ENCODE results near the gene LAMC1. TPM values are rescaled to one million over a fixed set of nuclear protein-coding genes. Genes with fewer than 3 reads are reported as not detected.
A peak's percentile ranks its signal among the peaks of the same experiment; 100 is the strongest.

The LAMC1 gene
- total RNA-seq (2014; rRNA removed; shearing (Covaris generic)): 111 and 116 TPM in 2 replicates
- 18.4 and 20.5 TPM in 2 replicates for polyA plus RNA-seq (2016; fragmentation: Nextera tagmentation; extraction: Ambion mirVana)
- long read RNA-seq, partial matches to known transcripts: 10 of 16 reads
- long read RNA-seq, other reads (novel, unspliced or antisense): 6 of 16 reads

- peaks cover 11% of the 10 kb centered on the region for H3K27me3 Mint-ChIP-seq (ENCODE audit: insufficient read depth, low read depth, poor library complexity)
- H2AFZ ChIP-seq: peak within 1 kb of the TSS; percentile 84
- peak within 1 kb of the TSS; percentile 96 for H3K27ac Mint-ChIP-seq
- peak within 1 kb of the TSS; percentile 89 for H3K4me3 Mint-ChIP-seq
- ATAC-seq (peak; percentile 72), DNase-seq (ENCODE audit: low spot score) (peak; percentile 95)
- H3K36me3 ChIP-seq (ENCODE audit: insufficient read depth): no peaks in the 10 kb centered on the region
- peaks cover 39% of the 10 kb centered on the region for H3K79me2 ChIP-seq (replicated peaks; ENCODE audit: insufficient read depth)
- peaks cover 60% of the 10 kb centered on the region for H3K4me1 Mint-ChIP-seq
- no peaks in the 10 kb centered on the region for H3K9me3 Mint-ChIP-seq
- TF ChIP-seq ETS1 (IDR thresholded peaks at IDR 0.05): no peak
- TF ChIP-seq POLR2AphosphoS5 (IDR thresholded peaks at IDR 0.05; ENCODE audit: low read depth): peak; percentile 42; the same call in 1 of the 2 replicates
- H3K4me2 ChIP-seq: peak within 1 kb of the TSS; percentile 93
- peaks cover 13% of the 10 kb centered on the region for H3K27me3 ChIP-seq (ENCODE audit: insufficient read depth)
- peak within 1 kb of the TSS; percentile 96 for H3K27ac ChIP-seq (ENCODE audit: low read depth)
- peaks cover 38% of the 10 kb centered on the region for H3K4me1 ChIP-seq (ENCODE audit: insufficient read depth)
- peaks cover 19% of the 10 kb centered on the region; the same call in 1 of the 2 replicates for H4K20me1 ChIP-seq (replicated peaks; ENCODE audit: insufficient read depth)
- H3K36me3 Mint-ChIP-seq (ENCODE audit: low read depth): no peaks in the 10 kb centered on the region; the same call in 2 of the 3 replicates
- peaks cover 4% of the 10 kb centered on the region; the same call in 1 of the 2 replicates for H3F3A ChIP-seq (replicated peaks; ENCODE audit: low read depth)
- H3K9me2 ChIP-seq (ENCODE audit: insufficient read depth): no peaks in the 10 kb centered on the region
- H3K4me3 ChIP-seq: peak within 1 kb of the TSS; percentile 87
These were observed at the start of gene LAMC1 for GRCh38 chr1:183023146-183023600. Gene LAMC1 (plus strand): TSS chr1:183023420. CDS start chr1:183023717, 297 bp downstream.

GRCh38 chr1:182974506-182975191 is 48.6 kb upstream of the LAMC1 start:
- no peaks in the 10 kb centered on the region for H3K4me1 Mint-ChIP-seq
- ATAC-seq (peak; percentile 72), DNase-seq (ENCODE audit: low spot score) (peak; percentile 21)
- H3K9me3 Mint-ChIP-seq: no peaks in the 10 kb centered on the region
- no peaks in the 10 kb centered on the region for H3K4me1 ChIP-seq (ENCODE audit: insufficient read depth)
- no peaks in the 10 kb centered on the region for H3K79me2 ChIP-seq (replicated peaks; ENCODE audit: insufficient read depth)
- no peak overlapping the region for H3K27ac ChIP-seq (ENCODE audit: low read depth)
- H3K4me2 ChIP-seq: no peak overlapping the region
- no peaks in the 10 kb centered on the region for H3K36me3 ChIP-seq (ENCODE audit: insufficient read depth)
- no peak overlapping the region for H3K4me3 Mint-ChIP-seq
- no peak overlapping the region for H3K27ac Mint-ChIP-seq
- no peaks in the 10 kb centered on the region for H3F3A ChIP-seq (replicated peaks; ENCODE audit: low read depth)
- H4K20me1 ChIP-seq (replicated peaks; ENCODE audit: insufficient read depth): no peaks in the 10 kb centered on the region
- no peaks in the 10 kb centered on the region for H3K9me2 ChIP-seq (ENCODE audit: insufficient read depth)
- no peaks in the 10 kb centered on the region for H3K27me3 ChIP-seq (ENCODE audit: insufficient read depth)
- peaks cover 2% of the 10 kb centered on the region for H3K27me3 Mint-ChIP-seq (ENCODE audit: insufficient read depth, low read depth, poor library complexity)
- no peak overlapping the region for H3K4me3 ChIP-seq
- H3K36me3 Mint-ChIP-seq (ENCODE audit: low read depth): no peaks in the 10 kb centered on the region
- peak overlapping the region; percentile 8; the same call in 1 of the 2 replicates for H2AFZ ChIP-seq
- TF ChIP-seq ZNF114 (CRISPR knock-in tag; IDR thresholded peaks at IDR 0.05) (no peak), REST (IDR thresholded peaks at IDR 0.05; ENCODE audit: unreplicated experiment) (no peak), EZH2phosphoT487 (IDR thresholded peaks at IDR 0.05; ENCODE audit: unreplicated experiment) (no peak), CTCF (conservative IDR thresholded peaks at IDR 0.05; ENCODE audit: low read depth in 2 of 2) (no peak), ZNF331 (CRISPR knock-in tag; IDR thresholded peaks at IDR 0.05; ENCODE audit: low read depth) (no peak), JUNB (IDR thresholded peaks at IDR 0.05; ENCODE audit: unreplicated experiment) (no peak), ETS1 (IDR thresholded peaks at IDR 0.05) (no peak), STAT1 (IDR thresholded peaks at IDR 0.05; ENCODE audit: unreplicated experiment) (no peak), EZH2 (IDR thresholded peaks at IDR 0.05; ENCODE audit: low read depth, unreplicated experiment) (no peak), CREB1 (CRISPR knock-in tag; IDR thresholded peaks at IDR 0.05; ENCODE audit: low read depth) (no peak), POLR2AphosphoS5 (IDR thresholded peaks at IDR 0.05; ENCODE audit: low read depth) (no peak)

Data from GM23338 (cell line).